Lower lobe of right lung (tissue), 2 donors: ENCODE measurements around the gene MYBPC3. TPM values are rescaled to one million over a fixed set of nuclear protein-coding genes. Genes with fewer than 3 reads are reported as not detected.

Experiments
- ATAC-seq, 2 donors: fragments of 200-7000 bp; cut with Tn5 transposase; one replicate each; pipeline ENCODE4 v1.9.1; 2020 to 2022; ENCODE audit warnings: mild to moderate bottlenecking in 2 of 2, moderate library complexity in 2 of 2
- DNase-seq: peaks from one replicate; pipeline ENCODE4 v3.0.0-alpha.2; 2020
- H3K27ac ChIP-seq: fragments of 200-600 bp; one replicate; pipeline ENCODE4 v1.8.0; 2022
- H3K27me3 ChIP-seq: fragments of 200-600 bp; one replicate; pipeline ENCODE4 v1.8.0; 2022; ENCODE audit warnings: low read depth
- H3K36me3 ChIP-seq: fragments of 200-600 bp; one replicate; pipeline ENCODE4 v1.8.0; 2022; ENCODE audit warnings: mild to moderate bottlenecking
- H3K4me1 ChIP-seq: fragments of 200-600 bp; one replicate; pipeline ENCODE4 v1.8.0; 2022
- H3K4me3 ChIP-seq: fragments of 200-600 bp; one replicate; pipeline ENCODE4 v1.8.0; 2022; ENCODE audit warnings: mild to moderate bottlenecking
- H3K9me3 ChIP-seq: fragments of 200-600 bp; one replicate; pipeline ENCODE4 v1.8.0; 2022
- intact Hi-C: fragments of 100-400 bp; cut with DNase I; formaldehyde crosslinking; loops from one replicate; pipeline ENCODE4 v1.11.0; 2022
- total RNA-seq: library from RNA; stranded (reverse); fragmentation: NEBNext Ultra II Directional; extraction: Animal tissue kit (Norgen Biotek cat#: 25700); gene quantifications from one replicate; pipeline ENCODE4 v1.2.1, GENCODE V29; 2021
- TF ChIP-seq, protein P1 (sequence below): fragments of 200-600 bp; IDR thresholded peaks from one replicate; pipeline ENCODE4 v1.8.0; 2022; ENCODE audit warnings: antibody characterized with exemption, mild to moderate bottlenecking
- donor health status: DM: no; HTN: yes; CAD: no; lungs with severe emphysema.

MYBPC3 gene
- total RNA-seq, 1 donor from 2014 or later, result 0.86 TPM

- Histone ChIP-seq H3K36me3 (no peaks in the 10 kb centered on the region), H3K27me3 (no peaks in the 10 kb centered on the region), H3K27ac (no peak overlapping the region), H3K4me3 (no peak overlapping the region), H3K4me1 (peaks cover 7% of the 10 kb centered on the region), H3K9me3 (no peaks in the 10 kb centered on the region)
- no peak for DNase-seq
- TF ChIP-seq, protein P1, sequence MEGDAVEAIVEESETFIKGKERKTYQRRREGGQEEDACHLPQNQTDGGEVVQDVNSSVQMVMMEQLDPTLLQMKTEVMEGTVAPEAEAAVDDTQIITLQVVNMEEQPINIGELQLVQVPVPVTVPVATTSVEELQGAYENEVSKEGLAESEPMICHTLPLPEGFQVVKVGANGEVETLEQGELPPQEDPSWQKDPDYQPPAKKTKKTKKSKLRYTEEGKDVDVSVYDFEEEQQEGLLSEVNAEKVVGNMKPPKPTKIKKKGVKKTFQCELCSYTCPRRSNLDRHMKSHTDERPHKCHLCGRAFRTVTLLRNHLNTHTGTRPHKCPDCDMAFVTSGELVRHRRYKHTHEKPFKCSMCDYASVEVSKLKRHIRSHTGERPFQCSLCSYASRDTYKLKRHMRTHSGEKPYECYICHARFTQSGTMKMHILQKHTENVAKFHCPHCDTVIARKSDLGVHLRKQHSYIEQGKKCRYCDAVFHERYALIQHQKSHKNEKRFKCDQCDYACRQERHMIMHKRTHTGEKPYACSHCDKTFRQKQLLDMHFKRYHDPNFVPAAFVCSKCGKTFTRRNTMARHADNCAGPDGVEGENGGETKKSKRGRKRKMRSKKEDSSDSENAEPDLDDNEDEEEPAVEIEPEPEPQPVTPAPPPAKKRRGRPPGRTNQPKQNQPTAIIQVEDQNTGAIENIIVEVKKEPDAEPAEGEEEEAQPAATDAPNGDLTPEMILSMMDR, result no peak
- intact Hi-C loops, result no loop called here
- ATAC-seq, result no peak
Observed at GRCh38 chr11:47333886-47334443, 18.5 kb downstream of the MYBPC3 start.

DNA sequence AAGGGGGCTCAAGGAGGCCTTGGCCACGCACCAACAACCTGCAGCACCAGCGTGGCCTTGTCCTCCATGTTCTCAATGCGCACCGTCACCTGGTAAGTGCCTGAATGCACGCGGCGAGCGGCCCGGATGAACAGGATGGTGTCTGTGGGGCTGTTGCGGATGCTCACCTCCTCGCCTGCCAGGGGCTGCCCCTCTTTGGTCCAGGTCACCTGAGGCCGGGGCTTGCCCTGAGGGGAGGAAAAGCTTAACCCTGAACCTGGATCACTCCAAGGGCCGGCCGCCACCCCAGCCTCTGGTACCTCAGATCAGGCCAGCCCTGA is 19.0 kb downstream of the MYBPC3 start:
- no peak for ATAC-seq
- no peak for DNase-seq
- Histone ChIP-seq H3K36me3 (no peaks in the 10 kb centered on the region), H3K4me3 (no peak overlapping the region), H3K27me3 (no peaks in the 10 kb centered on the region), H3K27ac (no peak overlapping the region), H3K9me3 (no peaks in the 10 kb centered on the region), H3K4me1 (peaks cover 7% of the 10 kb centered on the region)
- intact Hi-C loops, result no loop called here
- TF ChIP-seq, protein P1, result no peak

- Histone ChIP-seq H3K36me3 (no peaks in the 10 kb centered on the region), H3K4me1 (peaks cover 7% of the 10 kb centered on the region), H3K27me3 (no peaks in the 10 kb centered on the region), H3K27ac (no peak overlapping the region), H3K9me3 (no peaks in the 10 kb centered on the region), H3K4me3 (no peak overlapping the region)
- ATAC-seq, result no peak
- no peak for DNase-seq
- TF ChIP-seq, protein P1, result no peak
- intact Hi-C loops, result no loop called here
Observed at GRCh38 chr11:47332791-47333525, 19.5 kb downstream of the MYBPC3 start.

GRCh38 chr11:47332303-47332711 is 20.2 kb downstream of the MYBPC3 start:
- DNase-seq (peak; percentile 40), ATAC-seq (no peak)
- no peaks in the 10 kb centered on the region for H3K27me3 ChIP-seq
- H3K4me1 ChIP-seq, result peaks cover 7% of the 10 kb centered on the region
- no peak overlapping the region for H3K27ac ChIP-seq
- intact Hi-C loops, result no loop called here
- H3K36me3 ChIP-seq, result no peaks in the 10 kb centered on the region
- H3K4me3 ChIP-seq, result no peak overlapping the region
- H3K9me3 ChIP-seq, result no peaks in the 10 kb centered on the region
- TF ChIP-seq, protein P1, result no peak

DNA sequence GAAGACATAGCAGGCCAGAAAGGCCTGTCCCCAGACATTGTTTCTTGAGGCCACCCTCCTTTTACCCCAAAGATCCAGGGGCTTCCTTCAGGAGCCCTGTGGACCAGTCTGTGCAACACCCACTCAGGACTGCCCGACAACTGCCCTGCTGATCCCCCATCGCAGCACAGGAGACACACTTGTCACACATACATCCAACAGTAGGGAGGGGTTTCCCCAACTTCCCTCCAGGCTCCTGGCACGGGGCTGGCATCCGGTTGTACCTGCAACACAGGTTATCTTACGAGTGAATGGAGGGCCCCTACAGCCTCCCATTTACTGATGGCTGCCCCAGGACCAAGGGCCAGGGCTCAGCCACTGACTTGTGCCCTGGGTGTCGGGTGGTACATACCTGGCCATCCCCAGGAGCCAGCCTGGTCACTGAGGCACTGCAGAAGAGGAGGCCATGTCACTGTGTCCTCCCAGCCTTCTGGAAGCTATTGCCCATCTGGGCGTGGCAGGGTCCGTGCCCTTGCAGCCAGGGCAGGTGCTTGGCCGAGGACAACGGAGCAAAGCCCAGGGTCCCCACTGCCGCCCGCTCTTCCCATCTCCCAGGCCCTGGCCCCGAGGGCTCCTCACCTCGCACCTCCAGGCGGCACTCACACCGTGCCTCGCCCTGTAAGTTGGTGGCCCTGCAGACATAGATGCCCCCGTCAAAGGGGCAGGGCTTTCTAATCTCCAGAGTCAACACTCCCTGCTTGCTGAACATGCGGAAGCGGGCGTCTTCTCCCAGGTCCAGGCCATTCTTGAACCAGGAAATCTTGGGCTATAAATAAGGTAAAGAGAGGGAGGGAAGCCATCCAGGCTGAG is 20.8 kb downstream of the MYBPC3 start:
- Histone ChIP-seq H3K4me1 (peaks cover 7% of the 10 kb centered on the region), H3K27ac (no peak overlapping the region), H3K36me3 (no peaks in the 10 kb centered on the region), H3K9me3 (no peaks in the 10 kb centered on the region), H3K27me3 (no peaks in the 10 kb centered on the region), H3K4me3 (no peak overlapping the region)
- intact Hi-C loops, result no loop called here
- ATAC-seq (no peak), DNase-seq (peak; percentile 37)
- TF ChIP-seq, protein P1, result no peak
